ENCODE data around the gene CHCHD10.
A peak's percentile ranks its signal among the peaks of the same experiment; 100 is the strongest.

The CHCHD10 gene

GRCh38 chr22:23772649-23773473 is 5.1 kb upstream of the CHCHD10 start, which contains the start of gene MMP11:
Gene MMP11, plus strand, starts transcription at chr22:23772849. Its CDS starts 22 bp downstream, at chr22:23772871.
- DNase-seq (ENCODE audit: low read depth): peak; percentile 65

GRCh38 chr22:23772315-23772648 is 4.5 kb upstream of the CHCHD10 start:
- DNase-seq (ENCODE audit: low read depth): no peak

DNA sequence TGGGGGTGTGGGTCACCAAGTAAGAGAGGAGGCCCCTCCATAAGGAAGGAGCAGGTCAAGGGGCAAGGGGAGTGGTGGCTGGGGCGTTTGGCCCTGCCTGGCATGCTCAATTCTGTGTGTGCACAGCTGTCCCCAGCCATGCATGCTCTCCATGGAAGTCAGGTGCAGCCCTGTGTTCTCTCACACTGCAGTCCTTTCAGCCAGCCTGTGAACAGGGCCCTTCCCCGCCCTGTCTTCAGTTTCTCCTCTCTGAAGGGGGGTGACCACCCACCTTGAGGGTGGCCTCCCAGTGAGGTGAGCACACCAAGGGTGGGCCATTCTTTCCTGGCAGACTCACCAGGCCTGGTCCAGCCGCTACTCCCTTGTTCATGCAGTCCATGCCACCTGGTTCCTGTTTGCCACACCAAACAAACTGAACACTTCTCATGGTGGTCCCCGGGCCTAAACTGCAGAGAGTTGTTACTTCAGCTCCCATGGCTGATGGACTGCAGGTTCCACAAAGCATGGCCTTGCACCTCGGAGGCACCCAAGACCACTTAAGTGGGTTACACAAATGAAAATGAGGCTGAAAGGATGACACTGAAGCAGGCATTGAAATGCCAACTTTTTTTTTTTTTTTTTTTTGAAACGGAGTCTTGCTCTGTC is 1.7 kb upstream of the CHCHD10 start:
- DNase-seq (ENCODE audit: low read depth): no peak

- DNase-seq (ENCODE audit: low read depth): no peak
Measured at GRCh38 chr22:23767303-23767672, 484 bp downstream of the CHCHD10 start.

GRCh38 chr22:23764899-23765881 is 2.6 kb downstream of the CHCHD10 start:
- DNase-seq (ENCODE audit: low read depth): no peak

DNA sequence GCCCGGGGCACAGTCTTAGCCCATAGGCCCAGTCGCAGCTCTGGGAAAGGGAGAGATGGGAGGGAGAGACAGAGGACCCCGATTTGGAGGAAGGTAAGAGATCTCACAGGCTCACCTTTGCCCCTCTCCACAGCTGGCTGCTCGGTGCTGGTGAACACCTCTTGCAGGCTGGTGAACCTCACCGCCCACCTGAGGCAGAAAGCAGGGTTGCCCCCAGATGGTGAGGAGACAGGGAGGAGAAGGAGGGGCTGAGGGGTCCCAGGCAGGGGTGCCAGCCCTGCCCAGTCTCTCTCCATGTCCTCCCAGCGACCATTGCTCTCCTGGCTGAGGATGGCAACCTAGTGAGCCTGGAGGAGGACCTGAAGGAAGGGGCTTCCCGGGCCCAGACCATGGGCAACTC is 3.8 kb downstream of the CHCHD10 start:
- DNase-seq (ENCODE audit: low read depth): no peak

DNA sequence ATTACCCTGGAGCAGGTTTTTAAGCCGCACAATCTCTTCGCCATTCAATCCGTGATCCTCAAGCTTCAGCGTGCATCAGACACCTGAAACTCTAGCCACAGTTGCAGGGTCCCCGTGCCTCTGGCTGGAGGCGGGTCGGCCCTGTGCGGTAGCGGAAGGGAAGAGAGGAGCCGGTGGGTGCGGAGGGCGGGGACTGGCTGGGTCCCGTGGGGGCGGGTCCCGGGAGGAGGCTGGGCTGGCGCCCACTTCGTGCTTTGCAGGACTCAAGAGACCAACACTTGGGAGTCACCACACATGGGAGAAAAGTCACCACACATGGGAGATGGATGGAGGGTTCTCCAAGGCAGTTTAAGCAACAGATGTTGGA is 4.2 kb downstream of the CHCHD10 start:
- DNase-seq (ENCODE audit: low read depth): no peak

- DNase-seq (ENCODE audit: low read depth): peak; percentile 68
Measured at GRCh38 chr22:23762842-23763578, 4.8 kb downstream of the CHCHD10 start, which contains the start of gene C22orf15. Gene C22orf15, plus strand, starts transcription at chr22:23762990. Its CDS starts 317 bp downstream, at chr22:23763307.

DNA sequence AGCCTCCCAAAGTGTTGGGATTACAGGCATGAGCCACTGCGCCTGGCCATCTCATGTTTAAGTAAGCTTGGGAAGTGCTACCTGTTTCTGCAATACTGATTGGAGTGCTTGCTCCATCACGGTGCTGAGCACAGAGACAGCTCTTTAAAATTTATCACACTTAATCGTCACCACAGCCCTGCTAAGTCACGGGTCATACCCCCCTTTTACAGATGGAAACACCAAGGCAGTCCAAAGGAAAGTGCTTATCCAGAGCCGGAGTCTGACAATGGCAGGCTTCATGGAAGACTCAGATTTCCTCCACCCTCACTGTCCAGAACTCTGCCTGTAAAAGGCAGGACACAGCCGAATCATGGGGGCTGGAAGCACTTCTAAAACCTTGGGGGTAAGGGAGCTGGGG is 7.7 kb downstream of the CHCHD10 start:
- no peak for DNase-seq (ENCODE audit: low read depth)

DNA sequence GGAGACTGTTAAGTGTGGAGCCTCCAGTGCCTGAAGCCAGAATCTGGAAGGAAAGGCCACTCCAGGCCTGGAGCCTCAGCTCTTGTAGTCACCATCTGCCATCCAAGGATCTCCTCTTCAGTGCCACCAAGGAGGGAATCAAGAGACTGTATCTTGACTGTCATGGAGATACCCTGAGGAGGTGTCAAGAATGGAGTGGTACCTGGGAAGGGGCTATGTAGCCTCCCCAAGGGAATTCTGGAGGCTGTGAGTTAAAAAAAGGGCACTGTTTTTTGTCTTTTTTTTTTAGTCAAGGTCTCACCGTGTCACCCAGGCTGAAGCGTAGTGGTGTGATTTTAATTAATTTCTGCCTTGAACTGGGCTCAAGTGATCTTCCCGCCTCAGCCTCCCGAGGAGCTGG is 8.2 kb downstream of the CHCHD10 start:
- DNase-seq (ENCODE audit: low read depth): no peak

GRCh38 chr22:23756891-23757290 is 10.9 kb downstream of the CHCHD10 start:
- DNase-seq (ENCODE audit: low read depth): no peak

DNA sequence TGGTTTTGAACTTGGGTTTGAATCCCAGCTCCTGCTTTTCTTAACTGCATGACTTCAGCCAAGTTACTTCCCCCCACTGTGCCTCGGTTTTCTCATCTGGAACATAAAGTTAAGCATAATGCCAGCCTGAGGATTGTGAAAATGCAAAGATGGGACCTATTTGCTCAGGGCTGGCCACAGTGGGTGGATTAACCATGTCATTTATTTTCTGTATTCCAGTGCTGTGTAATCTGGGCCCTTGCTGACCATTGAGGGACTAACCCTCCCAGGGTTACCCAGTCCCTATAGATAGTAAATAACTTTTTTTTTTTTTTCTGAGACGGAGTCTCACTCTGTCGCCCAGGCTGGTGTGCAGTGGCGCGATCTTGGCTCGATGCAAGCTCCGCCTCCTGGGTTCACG is 12.1 kb downstream of the CHCHD10 start:
- DNase-seq (ENCODE audit: low read depth): no peak

DNA sequence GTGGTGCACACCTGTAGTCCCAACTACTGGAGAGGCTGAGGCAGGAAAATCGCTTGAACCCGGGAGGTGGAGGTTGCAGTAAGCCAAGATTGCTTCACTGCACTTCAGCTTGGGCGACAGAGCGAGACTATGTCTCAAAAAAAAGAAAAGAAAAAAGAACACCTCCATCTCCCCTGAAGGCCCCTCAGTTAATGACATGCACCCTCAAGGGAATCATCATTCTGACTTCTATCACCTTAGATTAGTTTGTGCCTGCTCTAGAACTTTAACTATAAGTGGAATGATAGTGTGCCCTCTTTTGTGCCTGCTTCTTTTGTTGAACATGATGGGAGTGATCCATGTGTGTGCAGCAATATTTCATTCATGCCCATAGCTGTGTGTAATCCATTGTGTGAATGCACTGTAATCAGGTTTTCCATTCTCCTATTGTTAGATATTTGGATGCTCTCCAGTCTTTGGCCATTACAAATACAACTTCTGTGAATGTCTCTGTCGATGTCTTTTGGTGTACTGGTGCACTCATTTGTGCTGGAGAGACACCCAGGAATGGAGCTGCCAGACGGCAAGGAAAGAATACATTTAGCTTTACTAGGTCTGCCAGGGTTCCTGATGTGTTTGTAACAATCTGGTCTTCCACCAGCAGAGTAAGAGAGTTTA is 12.7 kb downstream of the CHCHD10 start:
- no peak for DNase-seq (ENCODE audit: low read depth)

DNA sequence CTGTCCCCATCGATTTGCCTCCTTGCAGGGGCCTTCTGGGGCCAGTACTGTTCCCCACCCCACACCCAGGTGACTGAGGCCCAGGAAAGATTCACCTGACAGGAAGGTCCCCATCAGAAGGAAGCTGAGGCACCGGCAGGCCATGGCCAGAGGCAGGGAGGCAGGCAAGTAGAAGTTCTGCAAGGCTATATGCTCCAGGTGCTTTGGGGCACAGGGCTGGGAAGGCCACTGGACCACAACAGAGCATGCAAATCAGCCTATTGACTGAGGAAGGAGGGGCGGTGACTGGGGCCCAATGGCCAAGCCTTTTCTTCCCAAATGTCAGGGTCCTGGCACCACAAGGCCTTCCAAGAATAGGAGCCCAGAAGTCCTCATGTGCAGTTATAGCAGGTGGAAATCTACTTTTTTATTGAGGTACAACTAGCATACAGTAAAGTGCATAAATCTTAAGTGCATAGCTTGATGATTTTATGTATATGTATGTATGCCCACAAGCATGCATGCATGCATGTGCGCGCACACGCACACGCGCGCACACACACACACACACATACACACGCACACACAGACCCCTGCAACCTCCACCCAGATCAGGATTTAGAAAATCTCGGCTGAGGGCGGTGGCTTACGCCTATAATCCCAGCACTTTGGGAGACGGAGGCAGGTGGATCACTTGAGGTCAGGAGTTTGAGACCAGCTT is 13.4 kb downstream of the CHCHD10 start, which contains the start of gene VPREB3:
Gene VPREB3 (minus strand): TSS at position 206 of the 700 bp plus-strand sequence. CDS start 62 bp downstream, at position 144.
- no peak for DNase-seq (ENCODE audit: low read depth)

- DNase-seq (ENCODE audit: low read depth): no peak
Measured at GRCh38 chr22:23753385-23753784, 14.4 kb downstream of the CHCHD10 start.

DNA sequence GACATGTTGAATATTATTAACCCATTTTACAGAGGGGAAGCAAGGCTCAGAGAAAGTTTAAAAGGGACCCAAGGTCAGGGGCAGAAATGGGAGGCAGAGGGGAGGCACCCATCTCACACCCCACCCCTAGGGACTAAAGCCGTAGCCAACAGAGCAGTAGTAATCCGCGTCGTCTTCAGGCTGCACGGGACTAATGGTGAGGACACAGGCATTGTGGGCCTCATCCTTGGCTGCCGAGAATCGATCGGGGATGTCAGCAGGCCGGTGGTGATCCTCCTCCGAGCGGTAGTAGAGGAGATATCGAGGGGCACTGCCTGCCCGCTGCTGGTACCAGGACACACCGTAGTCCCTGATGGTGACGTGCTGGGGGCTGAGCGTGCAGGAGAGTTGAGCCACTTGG is 15.0 kb downstream of the CHCHD10 start:
- no peak for DNase-seq (ENCODE audit: low read depth)

DNA sequence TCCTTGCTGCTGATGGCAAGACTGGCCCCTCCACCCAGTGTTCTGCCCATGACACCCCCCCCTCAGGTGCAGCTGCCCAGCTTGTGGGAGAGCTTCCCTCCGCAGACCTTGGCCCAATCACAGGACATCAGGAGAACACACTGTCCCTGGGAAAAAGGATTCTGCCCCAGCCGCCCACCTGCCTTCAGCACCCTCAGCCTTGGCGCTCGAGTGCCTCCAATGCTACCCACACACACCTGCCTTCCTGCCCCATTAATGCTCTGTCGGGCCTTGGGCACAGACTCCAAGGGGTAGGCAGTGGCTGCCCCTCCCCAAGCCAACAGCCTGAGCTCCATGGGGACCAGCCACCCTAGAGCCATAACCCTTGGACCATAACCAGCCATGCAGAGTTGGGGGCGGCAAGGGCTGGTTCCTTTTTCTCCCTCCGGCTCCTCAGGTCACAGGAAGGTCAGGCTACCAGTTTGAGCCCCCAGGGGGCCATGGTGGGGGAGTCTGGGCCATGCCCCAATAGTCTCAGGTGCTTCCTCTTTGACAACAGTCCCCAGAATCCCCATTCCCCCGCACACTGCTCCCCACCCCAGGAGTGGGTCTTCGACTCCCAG is 15.6 kb downstream of the CHCHD10 start:
- no peak for DNase-seq (ENCODE audit: low read depth)

DNA sequence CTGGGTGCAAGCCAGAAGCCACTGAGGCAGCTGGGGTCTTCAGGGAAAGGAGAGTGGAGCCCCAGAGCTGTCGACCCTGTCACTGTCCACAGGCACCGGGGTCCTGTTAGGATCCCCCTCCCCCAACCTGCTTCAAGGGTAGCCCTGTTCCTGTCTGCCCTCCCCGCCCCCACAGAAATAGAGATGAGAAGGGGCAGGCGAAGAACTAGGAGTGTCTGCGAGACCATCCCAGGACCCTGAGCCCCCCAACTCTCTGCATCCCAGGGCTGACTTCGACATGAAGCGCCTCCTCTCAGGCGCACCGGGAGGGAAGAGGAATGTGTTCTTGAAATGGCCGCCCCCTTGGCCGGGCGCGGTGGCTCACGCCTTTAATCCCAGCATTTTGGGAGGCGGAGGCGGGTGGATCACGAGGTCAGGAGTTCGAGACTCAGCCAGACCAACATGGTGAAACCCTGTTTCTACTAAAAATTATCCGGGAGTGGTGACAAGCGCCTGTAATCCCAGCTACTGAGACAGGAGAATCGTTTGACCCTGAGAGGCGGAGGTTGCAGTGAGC is 16.3 kb downstream of the CHCHD10 start:
- no peak for DNase-seq (ENCODE audit: low read depth)

DNA sequence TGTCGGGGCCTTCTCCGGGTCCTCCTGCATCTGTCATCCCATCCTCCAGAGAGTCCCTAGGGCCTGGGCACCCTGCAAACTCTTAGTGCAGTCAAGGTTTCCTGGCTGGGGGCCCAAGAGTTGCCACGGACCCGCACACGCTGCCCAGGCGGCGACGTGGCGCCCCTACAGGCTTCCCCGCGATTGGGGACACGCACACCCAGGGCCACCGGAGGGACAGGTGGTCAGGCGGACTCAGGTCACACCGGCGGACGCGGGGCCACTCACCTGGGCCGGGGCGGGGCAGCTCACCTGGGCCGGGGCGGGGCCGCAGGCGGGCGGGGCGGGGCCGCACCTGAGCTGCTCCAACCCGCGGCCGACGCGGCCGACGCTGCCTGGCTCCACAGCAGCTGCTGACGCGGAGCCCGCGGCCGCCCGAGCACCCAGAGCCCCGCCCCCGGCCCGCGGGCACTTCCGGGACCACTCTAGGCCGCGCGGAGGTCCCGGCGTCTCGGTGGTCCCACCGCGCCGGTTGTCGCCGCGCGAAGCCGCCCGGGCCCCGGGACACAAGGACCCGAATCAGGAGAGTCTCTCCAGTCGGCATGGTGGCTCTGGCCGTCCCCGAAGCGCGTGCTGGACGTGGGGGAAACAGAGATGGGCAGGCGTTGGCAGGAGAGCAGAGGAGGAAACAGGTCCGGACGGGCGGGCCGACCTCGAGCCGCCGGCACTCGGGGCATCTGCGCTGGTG is 16.9 kb downstream of the CHCHD10 start, which contains the start of gene ZNF70:
Gene ZNF70 (minus strand): TSS at position 399 of the 727 bp plus-strand sequence. CDS start 5,972 bp downstream, outside the sequence.
- DNase-seq (ENCODE audit: low read depth): peak; percentile 85

All from ELR (cell line).